ENCODE data around the gene RLF. TPM values are rescaled to one million over a fixed set of nuclear protein-coding genes. Genes with fewer than 3 reads are reported as not detected.

The RLF gene
- total RNA-seq, 2 donors from 2014 or later: 11.5 to 21.0 TPM

GRCh38 chr1:40274331-40274730 lies 113.1 kb downstream of the RLF start:
- Histone ChIP-seq H3K36me3 (peaks cover 5% of the 10 kb centered on the region), H3K27me3 (no peaks in the 10 kb centered on the region), H3K9ac (ENCODE audit: low read depth in 2 of 2, low read length in 2 of 2) (no peak overlapping the region), H3K4me1 (no peaks in the 10 kb centered on the region), H3K4me3 (no peak overlapping the region), H3K9me3 (no peaks in the 10 kb centered on the region), H3K27ac (no peak overlapping the region)
- TF ChIP-seq CTCF (IDR thresholded peaks at IDR 0.05): no peak
- intact Hi-C loops (cut with DNase I): no loop called here
- no peak for DNase-seq

- Histone ChIP-seq H3K27me3 (no peaks in the 10 kb centered on the region), H3K9me3 (no peaks in the 10 kb centered on the region), H3K27ac (no peak overlapping the region), H3K9ac (ENCODE audit: low read depth in 2 of 2, low read length in 2 of 2) (no peak overlapping the region), H3K4me1 (no peaks in the 10 kb centered on the region), H3K4me3 (no peak overlapping the region), H3K36me3 (no peaks in the 10 kb centered on the region)
- no peak for DNase-seq
- TF ChIP-seq CTCF (IDR thresholded peaks at IDR 0.05): no peak
- intact Hi-C loops (cut with DNase I): no loop called here
Observed at GRCh38 chr1:40276122-40276521, 114.9 kb downstream of the RLF start.

- H3K9me3 ChIP-seq: no peaks in the 10 kb centered on the region
- H3K9ac ChIP-seq (ENCODE audit: low read depth in 2 of 2, low read length in 2 of 2): no peak overlapping the region
- H3K27ac ChIP-seq: no peak overlapping the region
- no peak overlapping the region for H3K4me3 ChIP-seq
- no peaks in the 10 kb centered on the region for H3K36me3 ChIP-seq
- DNase-seq: no peak
- TF ChIP-seq CTCF (IDR thresholded peaks at IDR 0.05): no peak
- H3K27me3 ChIP-seq: no peaks in the 10 kb centered on the region
- H3K4me1 ChIP-seq: peaks cover 5% of the 10 kb centered on the region
- intact Hi-C loops (cut with DNase I): no loop called here
Observed at GRCh38 chr1:40281853-40282252, 120.7 kb downstream of the RLF start.

Other genes with a start within 250 kb of the RLF start
- gene MFSD2A, start 206.2 kb upstream of the RLF start, total RNA-seq: 10 to 100 TPM; 15.6 to 27.2 TPM
- gene CAP1, start 120.7 kb upstream of the RLF start, total RNA-seq: 100 to 1,000 TPM; 500 to 548 TPM
- gene PPT1, start 64.1 kb upstream of the RLF start, total RNA-seq: 10 to 100 TPM; 25.7 to 37.7 TPM
- gene TMCO2, start 86.5 kb downstream of the RLF start, total RNA-seq: not detected
- gene ZMPSTE24, start 96.8 kb downstream of the RLF start, total RNA-seq: 10 to 100 TPM; 49.7 to 62.8 TPM
- 1 to 10 TPM; 4.0 to 6.5 TPM for gene COL9A2, start 155.9 kb downstream of the RLF start, total RNA-seq
- gene SMAP2, start 212.3 kb downstream of the RLF start, total RNA-seq: 10 to 100 TPM; 25.9 to 31.5 TPM

Data from colonic mucosa (tissue), 4 donors.